B cell (primary cell): ENCODE data around the gene SYTL4. TPM values are rescaled to one million over a fixed set of nuclear protein-coding genes. Genes with fewer than 3 reads are reported as not detected.

Experiments
- ATAC-seq: fragments of 200-7000 bp; cut with Tn5 transposase; one replicate; pipeline ENCODE4 v1.10.0; 2021; ENCODE audit warnings: low read depth, mild to moderate bottlenecking, moderate number of reproducible peaks, moderate library complexity
- CTCF ChIA-PET: fragments of 350-600 bp; sonication (Branson Sonifier 250); formaldehyde crosslinking; loops from one replicate; lab custom pipeline; 2021; ENCODE audit warnings: antibody characterized with exemption, inconsistent platforms; lab: Charles Lee
- POLR2A ChIA-PET: fragments of 350-600 bp; sonication (Branson Sonifier 250); formaldehyde crosslinking; loops from one replicate; lab custom pipeline; 2021; ENCODE audit warnings: antibody characterized with exemption; lab: Charles Lee
- DNase-seq: peaks from one replicate; pipeline ENCODE4 v3.0.0; 2013
- H2AFZ ChIP-seq: 2 replicates; pipeline ENCODE4 v1.6.1; 2012; ENCODE audit warnings: mild to moderate bottlenecking, low read depth, low read length; ENCODE audit not compliant: insufficient read depth, poor library complexity, severe bottlenecking
- H3K27ac ChIP-seq, 2 donors: 1 replicate in 1 of 2; 2 replicates in 1 of 2; pipeline ENCODE4 v1.5.1; 2012 to 2013; ENCODE audit warnings: low read length in 2 of 2, mild to moderate bottlenecking in 2 of 2, moderate library complexity in 1 of 2
- H3K27me3 ChIP-seq, 4 experiments: fragments of 200-600 bp in 1 of 4; sonication (generic) in 1 of 4; replicated peaks in 1 of 4; 1 replicate in 2 of 4; 2 replicates in 2 of 4; pipeline versions ENCODE4 v1.6.1 to v1.7.0; 2013 to 2016; ENCODE audit warnings: low read length in 3 of 4, mild to moderate bottlenecking in 2 of 4, mixed read lengths in 1 of 4, moderate library complexity in 1 of 4; ENCODE audit not compliant: insufficient read depth in 4 of 4, control insufficient read depth in 3 of 4; ENCODE audit errors: control extremely low read depth in 1 of 4
- H3K36me3 ChIP-seq, 2 experiments: replicated peaks in 1 of 2; 1 replicate in 1 of 2; 2 replicates in 1 of 2; pipeline versions ENCODE4 v1.6.1 to v1.7.1; 2013; ENCODE audit warnings: low read length in 1 of 2; ENCODE audit not compliant: insufficient read depth in 2 of 2, control insufficient read depth in 1 of 2; ENCODE audit errors: control extremely low read depth in 1 of 2, extremely low read depth in 1 of 2
- H3K4me1 ChIP-seq, 2 donors: fragments of 200-600 bp in 1 of 2; sonication (generic) in 1 of 2; 1 replicate in 1 of 2; 2 replicates in 1 of 2; pipeline versions ENCODE4 v1.5.1 to v1.6.1; 2013 to 2017; ENCODE audit warnings: low read length in 2 of 2; ENCODE audit not compliant: control insufficient read depth in 2 of 2, insufficient read depth in 2 of 2
- H3K4me2 ChIP-seq: replicated peaks from 2 replicates; pipeline ENCODE3; 2012; ENCODE audit warnings: mild to moderate bottlenecking, low read depth, low read length; ENCODE audit not compliant: poor library complexity, severe bottlenecking
- H3K4me3 ChIP-seq, 5 experiments: fragments of 200-600 bp in 1 of 5; sonication (generic) in 1 of 5; 1 replicate in 3 of 5; 2 replicates in 2 of 5; pipeline versions ENCODE4 v1.5.1 to v1.7.0; 2011 to 2016; ENCODE audit warnings: low read length in 4 of 5, mild to moderate bottlenecking in 4 of 5, low read depth in 2 of 5, control low read depth in 1 of 5, moderate library complexity in 1 of 5; ENCODE audit not compliant: insufficient read depth in 1 of 5; ENCODE audit errors: control extremely low read depth in 1 of 5, extremely low read depth in 1 of 5
- H3K79me2 ChIP-seq: fragments of 200-600 bp; sonication (generic); one replicate; pipeline ENCODE4 v1.6.0; 2016; ENCODE audit warnings: low read length; ENCODE audit not compliant: control insufficient read depth, insufficient read depth
- H3K9ac ChIP-seq: fragments of 200-600 bp; sonication (generic); 2 replicates; pipeline ENCODE4 v1.6.1; 2017; ENCODE audit warnings: mild to moderate bottlenecking, low read length, moderate library complexity
- H3K9me3 ChIP-seq, 3 donors: one replicate each; pipeline versions ENCODE4 v1.6.1 to v1.7.1; 2013; ENCODE audit warnings: low read length in 2 of 3; ENCODE audit not compliant: control insufficient read depth in 2 of 3, insufficient read depth in 1 of 3; ENCODE audit errors: control extremely low read depth in 1 of 3
- H4K20me1 ChIP-seq: 2 replicates; pipeline ENCODE4 v1.6.0; 2012; ENCODE audit warnings: mild to moderate bottlenecking, low read length; ENCODE audit not compliant: insufficient read depth, control insufficient read depth, poor library complexity, severe bottlenecking
- H3K27ac Mint-ChIP-seq: one replicate; pipeline ENCODE4 v1.8.0; 2021; ENCODE audit warnings: mixed read lengths
- H3K27me3 Mint-ChIP-seq: one replicate; pipeline ENCODE4 v1.8.0; 2021; ENCODE audit warnings: mixed read lengths
- H3K4me1 Mint-ChIP-seq: one replicate; pipeline ENCODE4 v1.8.0; 2021; ENCODE audit warnings: mixed read lengths
- H3K4me3 Mint-ChIP-seq: one replicate; pipeline ENCODE4 v1.8.0; 2021; ENCODE audit warnings: mixed read lengths
- H3K9me3 Mint-ChIP-seq: one replicate; pipeline ENCODE4 v1.8.0; 2022; ENCODE audit warnings: mixed read lengths; ENCODE audit not compliant: insufficient read depth
- EZH2 ChIP-seq: IDR thresholded peaks from 2 replicates; pipeline ENCODE4 v1.6.1; 2012; ENCODE audit warnings: borderline replicate concordance, low read depth, mild to moderate bottlenecking, moderate library complexity, low read length; ENCODE audit not compliant: insufficient read depth, poor library complexity, severe bottlenecking
- WGBS: methylation state at CpG from one replicate; pipeline ENCODE4 v1.1.5; 2013; ENCODE audit warnings: missing lambda C conversion rate; ENCODE audit not compliant: insufficient coverage; 5-methylcytosine and 5-hydroxymethylcytosine counted together
- intact Hi-C: fragments of 100-400 bp; cut with micrococcal nuclease; formaldehyde crosslinking; loops from one replicate; pipeline ENCODE4 v1.10.0; 2022
- polyA plus RNA-seq: library from polyadenylated mRNA; depleted of rRNA; stranded (reverse); fragments of >200 nt; gene quantifications from 2 replicates; pipeline ENCODE4 v1.2.3, GENCODE V29; 2012
- total RNA-seq, 2 donors: library from RNA; stranded (reverse); fragments of 120-200 nt in 1 of 2; gene quantifications; 1 replicate in 1 of 2; 2 replicates in 1 of 2; pipeline versions ENCODE4 v1.2.3 to v1.2.4, GENCODE V29; 2013 to 2022
- TF ChIP-seq, protein P1 (sequence below): fragments of 200-600 bp; IDR thresholded peaks from one replicate; pipeline ENCODE4 v1.8.0; 2022; ENCODE audit warnings: antibody characterized with exemption, mild to moderate bottlenecking

SYTL4 gene
- total and polyA plus RNA-seq, 2 donors (not counting 1 experiment from before 2014, with no cell fraction given): 0.16 TPM; not detected in 1

DNA sequence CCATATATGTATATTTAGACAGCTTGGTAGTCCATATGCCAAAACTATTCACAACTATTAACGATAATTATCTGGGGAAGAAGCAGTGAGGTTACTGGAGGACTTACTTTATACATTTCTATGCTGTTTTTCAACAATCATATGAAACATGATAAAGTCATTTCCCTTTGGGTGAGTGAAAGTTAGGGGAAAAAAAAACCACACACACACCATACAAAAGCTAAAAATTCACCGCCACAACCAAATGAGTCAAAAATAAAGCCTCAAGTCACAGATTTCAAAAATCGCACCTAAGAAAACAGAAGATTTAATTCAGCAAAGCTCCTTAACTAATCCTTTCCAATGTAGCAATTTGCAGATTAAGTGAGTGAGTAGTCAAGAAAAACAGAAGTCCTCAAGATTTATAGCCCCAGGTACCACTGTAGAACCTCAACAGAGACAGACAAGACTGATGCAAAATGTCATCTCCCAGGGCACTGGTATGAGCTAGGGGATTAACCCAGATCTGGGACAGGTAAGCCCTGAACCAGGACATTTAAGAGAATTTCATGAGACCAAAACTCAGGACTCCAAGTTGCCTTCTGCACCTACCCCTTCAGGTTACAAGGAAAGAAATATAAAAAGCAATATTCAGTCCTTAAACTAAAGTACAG, 35.1 kb downstream of the SYTL4 start:
- Histone ChIP-seq H3K4me3 (no peak overlapping the region), H3K27me3 (no peaks in the 10 kb centered on the region), H3K9me3 (no peaks in the 10 kb centered on the region), H4K20me1 (no peaks in the 10 kb centered on the region), H3K4me2 (no peak overlapping the region), H3K79me2 (no peaks in the 10 kb centered on the region), H3K9ac (no peak overlapping the region), H2AFZ (no peak overlapping the region), H3K4me1 (peaks cover 0 to 5% of the 10 kb centered on the region in 2 donors), H3K36me3 (no peaks in the 10 kb centered on the region), H3K27ac (no peak overlapping the region)
- no peaks in the 10 kb centered on the region for H3K9me3 Mint-ChIP-seq
- H3K27ac Mint-ChIP-seq: no peak overlapping the region
- POLR2A ChIA-PET: no interaction called here
- WGBS: no CpG with 5 or more reads among the region's 3 CpGs
- H3K4me3 Mint-ChIP-seq: no peak overlapping the region
- intact Hi-C loops: no loop called here
- H3K27me3 Mint-ChIP-seq: no peaks in the 10 kb centered on the region
- no peak for DNase-seq
- TF ChIP-seq EZH2: no peak
- TF ChIP-seq, protein P1, sequence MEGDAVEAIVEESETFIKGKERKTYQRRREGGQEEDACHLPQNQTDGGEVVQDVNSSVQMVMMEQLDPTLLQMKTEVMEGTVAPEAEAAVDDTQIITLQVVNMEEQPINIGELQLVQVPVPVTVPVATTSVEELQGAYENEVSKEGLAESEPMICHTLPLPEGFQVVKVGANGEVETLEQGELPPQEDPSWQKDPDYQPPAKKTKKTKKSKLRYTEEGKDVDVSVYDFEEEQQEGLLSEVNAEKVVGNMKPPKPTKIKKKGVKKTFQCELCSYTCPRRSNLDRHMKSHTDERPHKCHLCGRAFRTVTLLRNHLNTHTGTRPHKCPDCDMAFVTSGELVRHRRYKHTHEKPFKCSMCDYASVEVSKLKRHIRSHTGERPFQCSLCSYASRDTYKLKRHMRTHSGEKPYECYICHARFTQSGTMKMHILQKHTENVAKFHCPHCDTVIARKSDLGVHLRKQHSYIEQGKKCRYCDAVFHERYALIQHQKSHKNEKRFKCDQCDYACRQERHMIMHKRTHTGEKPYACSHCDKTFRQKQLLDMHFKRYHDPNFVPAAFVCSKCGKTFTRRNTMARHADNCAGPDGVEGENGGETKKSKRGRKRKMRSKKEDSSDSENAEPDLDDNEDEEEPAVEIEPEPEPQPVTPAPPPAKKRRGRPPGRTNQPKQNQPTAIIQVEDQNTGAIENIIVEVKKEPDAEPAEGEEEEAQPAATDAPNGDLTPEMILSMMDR: no peak
- no peak for ATAC-seq
- CTCF ChIA-PET: interaction anchor here (1.0 to 1.2 kb wide), 2 partner anchors 8 to 25 kb away, joined by 3 read pairs; no protein-coding TSS in a partner anchor
- peaks cover 14% of the 10 kb centered on the region for H3K4me1 Mint-ChIP-seq

DNA sequence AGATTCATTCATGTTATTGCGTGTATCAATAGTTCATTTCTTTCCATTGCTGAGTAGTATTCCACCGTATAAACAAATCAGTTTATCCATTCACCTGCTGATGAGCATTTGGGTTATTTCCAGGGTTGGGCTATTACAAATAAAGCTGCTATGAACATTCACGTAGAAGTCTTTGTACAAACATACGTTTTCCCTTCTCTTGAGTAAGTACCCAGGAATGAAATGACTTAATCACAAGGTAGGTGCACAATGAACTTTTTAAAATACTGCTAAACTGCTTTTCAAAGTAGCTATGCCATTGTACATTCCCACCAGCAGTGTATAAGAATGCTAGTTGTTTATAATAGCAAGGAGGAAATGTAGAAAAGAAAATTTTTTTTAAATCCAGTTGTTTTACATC, 35.9 kb downstream of the SYTL4 start:
- no peak overlapping the region for H3K4me2 ChIP-seq
- H3K27ac ChIP-seq: no peak overlapping the region
- intact Hi-C loops: no loop called here
- ChIA-PET POLR2A (no interaction called here), CTCF (no interaction called here)
- H2AFZ ChIP-seq: no peak overlapping the region
- peaks cover 0 to 5% of the 10 kb centered on the region in 2 donors for H3K4me1 ChIP-seq
- H3K27me3 ChIP-seq: no peaks in the 10 kb centered on the region
- no peak for DNase-seq
- H3K4me1 Mint-ChIP-seq: peaks cover 14% of the 10 kb centered on the region
- TF ChIP-seq, protein P1: no peak
- TF ChIP-seq EZH2: no peak
- H3K9me3 Mint-ChIP-seq: no peaks in the 10 kb centered on the region
- H3K79me2 ChIP-seq: no peaks in the 10 kb centered on the region
- no peaks in the 10 kb centered on the region for H3K9me3 ChIP-seq
- H3K4me3 Mint-ChIP-seq: no peak overlapping the region
- H3K36me3 ChIP-seq: no peaks in the 10 kb centered on the region
- no peak overlapping the region for H3K4me3 ChIP-seq
- H3K9ac ChIP-seq: no peak overlapping the region
- WGBS: no CpG with 5 or more reads among the region's 4 CpGs
- no peaks in the 10 kb centered on the region for H4K20me1 ChIP-seq
- no peak for ATAC-seq
- H3K27ac Mint-ChIP-seq: no peak overlapping the region
- no peaks in the 10 kb centered on the region for H3K27me3 Mint-ChIP-seq
